Astrocyte (in vitro differentiated cells and primary cell): ENCODE results near the gene XRCC6.

Experiments used
- EZH2 ChIP-seq: IDR thresholded peaks from 2 replicates; pipeline ENCODE4 v1.6.1; 2012; ENCODE audit warnings: mild to moderate bottlenecking, low read length, inconsistent platforms; ENCODE audit not compliant: insufficient read depth
- TF ChIP-seq, protein P1 (sequence below): IDR thresholded peaks from 2 replicates; pipeline ENCODE4 v1.5.1; 2011; ENCODE audit warnings: low read depth, mild to moderate bottlenecking, inconsistent platforms, low read length, moderate library complexity; ENCODE audit not compliant: insufficient read depth

DNA sequence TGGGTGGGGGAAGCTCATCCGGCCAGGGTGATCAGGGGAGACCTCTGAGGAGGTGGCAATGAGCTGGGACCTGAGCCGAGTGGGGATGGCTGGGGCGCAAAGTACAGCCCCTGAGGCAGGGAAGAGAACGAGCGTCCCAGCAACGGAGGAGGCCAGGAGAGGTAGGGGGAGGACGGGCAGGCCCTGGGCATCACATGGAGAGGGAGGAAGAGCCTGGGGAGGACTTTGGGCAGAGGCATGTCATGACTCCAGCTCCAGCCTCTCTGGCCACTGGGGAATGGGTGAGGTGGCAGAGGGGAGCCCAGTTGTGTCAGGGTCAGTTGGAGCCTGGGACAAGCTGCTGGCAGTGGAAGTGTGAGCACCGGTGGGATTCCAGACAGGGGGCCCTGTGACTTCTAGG, 43.0 kb upstream of the XRCC6 start:
- TF ChIP-seq, protein P1, sequence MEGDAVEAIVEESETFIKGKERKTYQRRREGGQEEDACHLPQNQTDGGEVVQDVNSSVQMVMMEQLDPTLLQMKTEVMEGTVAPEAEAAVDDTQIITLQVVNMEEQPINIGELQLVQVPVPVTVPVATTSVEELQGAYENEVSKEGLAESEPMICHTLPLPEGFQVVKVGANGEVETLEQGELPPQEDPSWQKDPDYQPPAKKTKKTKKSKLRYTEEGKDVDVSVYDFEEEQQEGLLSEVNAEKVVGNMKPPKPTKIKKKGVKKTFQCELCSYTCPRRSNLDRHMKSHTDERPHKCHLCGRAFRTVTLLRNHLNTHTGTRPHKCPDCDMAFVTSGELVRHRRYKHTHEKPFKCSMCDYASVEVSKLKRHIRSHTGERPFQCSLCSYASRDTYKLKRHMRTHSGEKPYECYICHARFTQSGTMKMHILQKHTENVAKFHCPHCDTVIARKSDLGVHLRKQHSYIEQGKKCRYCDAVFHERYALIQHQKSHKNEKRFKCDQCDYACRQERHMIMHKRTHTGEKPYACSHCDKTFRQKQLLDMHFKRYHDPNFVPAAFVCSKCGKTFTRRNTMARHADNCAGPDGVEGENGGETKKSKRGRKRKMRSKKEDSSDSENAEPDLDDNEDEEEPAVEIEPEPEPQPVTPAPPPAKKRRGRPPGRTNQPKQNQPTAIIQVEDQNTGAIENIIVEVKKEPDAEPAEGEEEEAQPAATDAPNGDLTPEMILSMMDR = no peak
- no peak for TF ChIP-seq EZH2
